ENCODE data around the gene ATP9B. TPM values are rescaled to one million over a fixed set of nuclear protein-coding genes. Genes with fewer than 3 reads are reported as not detected.

Gene ATP9B
- total RNA-seq, 1 donor from 2014 or later, result 33.2 TPM

DNA sequence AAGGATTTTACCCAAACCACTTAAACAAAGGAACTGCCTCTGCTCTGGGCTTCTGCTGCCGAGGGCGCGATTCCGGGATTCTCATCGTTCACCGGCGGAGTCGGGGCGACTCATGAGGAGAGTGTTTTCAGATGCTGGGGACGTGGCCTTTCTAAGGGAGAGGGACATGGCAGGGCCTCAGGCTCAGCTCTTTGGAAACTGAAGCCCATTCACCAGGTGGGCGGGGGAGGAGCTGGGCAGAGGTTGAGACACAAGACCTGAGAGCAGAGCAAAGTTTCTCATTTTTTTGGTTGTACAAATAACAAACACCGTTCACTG, 356.3 kb downstream of the ATP9B start:
- Mint-ChIP-seq H3K36me3 (no peaks in the 10 kb centered on the region), H3K27ac (no peak overlapping the region), H3K4me3 (no peak overlapping the region), H3K9me3 (no peaks in the 10 kb centered on the region), H3K27me3 (ENCODE audit: insufficient read depth, low read depth) (peaks cover 7% of the 10 kb centered on the region), H3K4me1 (peaks cover 31% of the 10 kb centered on the region)
- Histone ChIP-seq H3K79me2 (ENCODE audit: low read depth) (no peaks in the 10 kb centered on the region), H3K9ac (no peak overlapping the region), H3K4me1 (peaks cover 8% of the 10 kb centered on the region), H3K27me3 (no peaks in the 10 kb centered on the region), H3K9me3 (ENCODE audit: low read depth) (no peaks in the 10 kb centered on the region), H2AFZ (replicated peaks) (no peak overlapping the region), H3K4me2 (no peak overlapping the region), H4K20me1 (ENCODE audit: low read depth) (no peaks in the 10 kb centered on the region), H3K27ac (no peak overlapping the region), H3K4me3 (no peak overlapping the region), H3F3A (ENCODE audit: low read depth) (peaks cover 14% of the 10 kb centered on the region), H3K36me3 (no peaks in the 10 kb centered on the region)
- TF ChIP-seq, protein P1, sequence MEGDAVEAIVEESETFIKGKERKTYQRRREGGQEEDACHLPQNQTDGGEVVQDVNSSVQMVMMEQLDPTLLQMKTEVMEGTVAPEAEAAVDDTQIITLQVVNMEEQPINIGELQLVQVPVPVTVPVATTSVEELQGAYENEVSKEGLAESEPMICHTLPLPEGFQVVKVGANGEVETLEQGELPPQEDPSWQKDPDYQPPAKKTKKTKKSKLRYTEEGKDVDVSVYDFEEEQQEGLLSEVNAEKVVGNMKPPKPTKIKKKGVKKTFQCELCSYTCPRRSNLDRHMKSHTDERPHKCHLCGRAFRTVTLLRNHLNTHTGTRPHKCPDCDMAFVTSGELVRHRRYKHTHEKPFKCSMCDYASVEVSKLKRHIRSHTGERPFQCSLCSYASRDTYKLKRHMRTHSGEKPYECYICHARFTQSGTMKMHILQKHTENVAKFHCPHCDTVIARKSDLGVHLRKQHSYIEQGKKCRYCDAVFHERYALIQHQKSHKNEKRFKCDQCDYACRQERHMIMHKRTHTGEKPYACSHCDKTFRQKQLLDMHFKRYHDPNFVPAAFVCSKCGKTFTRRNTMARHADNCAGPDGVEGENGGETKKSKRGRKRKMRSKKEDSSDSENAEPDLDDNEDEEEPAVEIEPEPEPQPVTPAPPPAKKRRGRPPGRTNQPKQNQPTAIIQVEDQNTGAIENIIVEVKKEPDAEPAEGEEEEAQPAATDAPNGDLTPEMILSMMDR (IDR thresholded peaks at IDR 0.05), result no peak
- TF ChIP-seq EZH2 (IDR thresholded peaks at IDR 0.05), result no peak
- no peak for TF ChIP-seq EZH2phosphoT487 (IDR thresholded peaks at IDR 0.05)
- DNase-seq (ENCODE audit: low spot score), result peak; percentile 54

DNA sequence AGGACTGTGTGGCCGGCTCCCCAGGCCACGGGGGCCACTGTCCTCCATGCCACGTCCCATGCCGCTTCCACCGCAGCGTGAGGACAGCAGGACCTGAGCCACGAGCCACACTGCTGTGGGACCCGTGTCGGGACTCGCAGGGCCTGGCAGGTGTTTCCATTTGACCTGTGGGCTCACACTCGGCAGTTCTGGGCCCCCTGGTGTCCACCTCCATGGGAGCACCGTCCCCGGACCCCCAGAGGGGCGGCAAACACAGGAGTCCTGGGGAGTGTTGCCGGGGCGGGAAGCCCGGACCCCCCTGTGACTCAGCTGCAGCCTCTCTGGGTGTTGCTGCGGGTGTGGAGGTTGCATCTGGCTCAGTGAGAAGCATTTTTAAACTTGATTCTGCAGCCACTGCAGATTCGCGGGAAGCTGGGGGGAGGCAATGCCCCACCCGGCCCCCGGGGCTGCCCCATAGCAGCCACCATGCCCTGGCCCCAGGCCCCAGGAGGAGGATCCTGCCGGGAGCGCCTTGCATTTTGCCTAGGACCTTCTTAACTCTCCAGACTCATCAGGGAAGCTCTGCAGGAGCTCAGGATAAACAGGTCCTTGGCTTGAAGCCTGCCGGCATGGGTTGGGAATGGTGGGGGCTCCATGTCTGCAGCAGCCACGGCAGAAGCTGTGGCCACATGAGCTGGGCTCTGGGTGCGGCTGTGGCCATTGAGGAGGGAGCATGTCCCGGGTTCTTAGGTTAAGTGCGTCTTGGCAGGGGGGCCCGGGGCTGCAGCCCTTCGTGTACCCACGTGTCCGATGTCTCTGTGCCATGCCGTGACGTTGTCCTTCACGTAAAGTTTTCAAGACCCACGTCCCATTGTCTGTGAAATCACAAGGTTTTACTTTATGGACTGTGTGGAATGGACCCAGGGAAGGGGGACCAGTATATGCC, 357.4 kb downstream of the ATP9B start:
- Mint-ChIP-seq H3K27me3 (ENCODE audit: insufficient read depth, low read depth) (peaks cover 7% of the 10 kb centered on the region), H3K4me3 (no peak overlapping the region), H3K36me3 (no peaks in the 10 kb centered on the region), H3K4me1 (peaks cover 33% of the 10 kb centered on the region), H3K27ac (no peak overlapping the region), H3K9me3 (no peaks in the 10 kb centered on the region)
- Histone ChIP-seq H3K4me3 (no peak overlapping the region), H2AFZ (replicated peaks) (no peak overlapping the region), H3K9me3 (ENCODE audit: low read depth) (no peaks in the 10 kb centered on the region), H3K9ac (no peak overlapping the region), H3K27me3 (no peaks in the 10 kb centered on the region), H3K36me3 (no peaks in the 10 kb centered on the region), H3K4me2 (no peak overlapping the region), H3K79me2 (ENCODE audit: low read depth) (no peaks in the 10 kb centered on the region), H3K4me1 (peaks cover 8% of the 10 kb centered on the region), H3F3A (ENCODE audit: low read depth) (peaks cover 14% of the 10 kb centered on the region), H3K27ac (no peak overlapping the region), H4K20me1 (ENCODE audit: low read depth) (no peaks in the 10 kb centered on the region)
- no peak for TF ChIP-seq EZH2 (IDR thresholded peaks at IDR 0.05)
- TF ChIP-seq EZH2phosphoT487 (IDR thresholded peaks at IDR 0.05), result no peak
- TF ChIP-seq, protein P1 (IDR thresholded peaks at IDR 0.05), result no peak
- no peak for DNase-seq (ENCODE audit: low spot score)

DNA sequence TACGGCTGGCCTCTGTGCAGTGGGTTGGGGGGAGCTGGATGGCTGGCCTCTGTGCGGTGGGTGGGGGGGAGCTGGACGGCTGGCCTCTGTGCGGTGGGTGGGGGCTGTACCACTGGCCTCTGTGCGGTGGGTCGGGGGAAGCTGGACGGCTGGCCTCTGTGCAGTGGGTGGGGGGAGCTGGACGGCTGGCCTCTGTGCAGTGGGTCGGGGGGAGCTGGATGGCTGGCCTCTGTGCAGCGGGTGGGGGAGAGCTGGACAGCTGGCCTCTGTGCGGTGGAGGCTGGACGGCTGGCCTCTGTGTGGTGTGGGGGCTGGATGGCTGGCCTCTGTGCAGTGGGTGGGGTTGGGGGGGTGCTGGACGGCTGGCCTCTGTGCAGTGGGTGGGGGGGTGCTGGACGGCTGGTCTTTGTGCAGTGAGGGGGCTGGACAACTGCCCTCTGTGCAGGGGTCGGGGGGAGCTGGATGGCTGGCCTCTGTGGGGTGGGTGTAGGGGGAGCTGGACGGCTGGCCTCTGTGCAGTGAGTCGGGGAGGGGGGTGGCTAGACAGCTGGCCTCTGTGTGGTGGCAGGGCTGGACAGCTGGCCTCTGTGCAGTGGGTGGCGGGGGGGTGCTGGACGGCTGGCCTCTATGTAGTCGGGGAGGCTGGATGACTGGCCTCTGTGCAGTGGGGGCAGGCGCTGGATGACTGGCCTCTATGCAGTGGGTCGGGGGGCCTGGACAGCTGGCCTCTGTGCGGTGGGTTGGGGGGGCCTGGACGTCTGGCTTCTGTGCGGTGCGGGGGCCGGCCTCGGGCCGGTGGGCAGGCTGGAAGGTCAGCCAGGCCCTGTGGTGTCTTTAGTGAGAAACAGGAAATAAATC, 358.4 kb downstream of the ATP9B start:
- Histone ChIP-seq H4K20me1 (ENCODE audit: low read depth) (no peaks in the 10 kb centered on the region), H3K36me3 (no peaks in the 10 kb centered on the region), H3K4me2 (no peak overlapping the region), H3K4me3 (no peak overlapping the region), H3F3A (ENCODE audit: low read depth) (peaks cover 14% of the 10 kb centered on the region), H3K9me3 (ENCODE audit: low read depth) (no peaks in the 10 kb centered on the region), H3K9ac (no peak overlapping the region), H2AFZ (replicated peaks) (no peak overlapping the region), H3K27ac (no peak overlapping the region), H3K79me2 (ENCODE audit: low read depth) (no peaks in the 10 kb centered on the region), H3K27me3 (no peaks in the 10 kb centered on the region), H3K4me1 (peaks cover 8% of the 10 kb centered on the region)
- Mint-ChIP-seq H3K27me3 (ENCODE audit: insufficient read depth, low read depth) (peaks cover 7% of the 10 kb centered on the region), H3K36me3 (no peaks in the 10 kb centered on the region), H3K4me3 (no peak overlapping the region), H3K4me1 (peaks cover 30% of the 10 kb centered on the region), H3K9me3 (no peaks in the 10 kb centered on the region), H3K27ac (peak overlapping the region; percentile 64)
- TF ChIP-seq EZH2phosphoT487 (IDR thresholded peaks at IDR 0.05), result no peak
- TF ChIP-seq, protein P1 (IDR thresholded peaks at IDR 0.05), result no peak
- no peak for TF ChIP-seq EZH2 (IDR thresholded peaks at IDR 0.05)
- DNase-seq (ENCODE audit: low spot score), result no peak

Other genes starting within 250 kb of the ATP9B start
- 27.7 and 36.5 TPM in 2 replicates for gene SALL3, start 89.6 kb upstream of the ATP9B start, total RNA-seq (ENCODE audit: low replicate concordance)